Endothelial cell of umbilical vein (primary cell): ENCODE measurements around the gene PLSCR2. TPM values are rescaled to one million over a fixed set of nuclear protein-coding genes. Genes with fewer than 3 reads are reported as not detected.

Experiments used
- BruUV-seq: library from RNA; stranded (reverse); fragments of 400-500 nt; replicated peaks from 2 replicates; lab custom pipeline; 2021; lab: Mats Ljungman, UMichigan
- CTCF ChIA-PET: fragments of 300-600, 350-600 bp; sonication (Branson Sonifier 250); formaldehyde crosslinking; loops from one replicate; lab custom pipeline; 2021; ENCODE audit warnings: antibody characterized with exemption, inconsistent platforms; lab: Charles Lee
- POLR2A ChIA-PET: fragments of 300-600, 350-600 bp; sonication (Branson Sonifier 250); formaldehyde crosslinking; loops from one replicate; lab custom pipeline; 2021; ENCODE audit warnings: antibody characterized with exemption, inconsistent platforms; lab: Charles Lee
- DNase-seq: peaks from one replicate; pipeline ENCODE4 v3.0.0-alpha.2; 2011; ENCODE audit warnings: low read depth, low spot score
- FAIRE-seq: peaks from 2 replicates; lab custom pipeline; 2011; peaks lifted over from hg19 to GRCh38; lab: Jason Lieb, UNC
- H2AFZ ChIP-seq: 2 replicates; pipeline ENCODE4 v1.6.0; 2012; ENCODE audit warnings: low read depth, low read length, control low read depth, inconsistent platforms
- H3K27ac ChIP-seq: 2 replicates; pipeline ENCODE4 v1.5.1; 2011; ENCODE audit warnings: low read depth, mild to moderate bottlenecking, control low read depth, low read length, moderate library complexity; ENCODE audit not compliant: insufficient read depth
- H3K27me3 ChIP-seq, 2 experiments: 2 replicates each; pipeline versions ENCODE4 v1.6.0 to v1.6.1; 2011; ENCODE audit warnings: low read length in 2 of 2, mixed read lengths in 1 of 2; ENCODE audit not compliant: control insufficient read depth in 2 of 2, insufficient read depth in 2 of 2
- H3K36me3 ChIP-seq, 2 experiments: 2 replicates in 1 of 2; 3 replicates in 1 of 2; pipeline ENCODE4 v1.5.1; 2011; ENCODE audit warnings: low read length in 2 of 2, mild to moderate bottlenecking in 1 of 2, moderate library complexity in 1 of 2; ENCODE audit not compliant: control insufficient read depth in 2 of 2, insufficient read depth in 2 of 2; ENCODE audit errors: extremely low read depth in 1 of 2
- H3K4me1 ChIP-seq: 3 replicates; pipeline ENCODE4 v1.5.1; 2011; ENCODE audit warnings: mild to moderate bottlenecking, low read length; ENCODE audit not compliant: control insufficient read depth, insufficient read depth; ENCODE audit errors: extremely low read depth
- H3K4me2 ChIP-seq: 2 replicates; pipeline ENCODE4 v1.6.1; 2011; ENCODE audit warnings: low read length, control low read depth, mixed read lengths; ENCODE audit not compliant: insufficient read depth
- H3K4me3 ChIP-seq, 3 experiments: fragments of 200-600 bp in 1 of 3; sonication (generic), shearing (Covaris generic) in 1 of 3; replicated peaks in 1 of 3; 2 replicates each; pipeline ENCODE4 v1.5.1; 2011 to 2016; ENCODE audit warnings: control low read depth in 3 of 3, low read length in 3 of 3, mild to moderate bottlenecking in 2 of 3, inconsistent platforms in 1 of 3, low read depth in 1 of 3, moderate library complexity in 1 of 3; ENCODE audit not compliant: insufficient read depth in 1 of 3
- H3K79me2 ChIP-seq: 2 replicates; pipeline ENCODE4 v1.6.0; 2012; ENCODE audit warnings: low read length, inconsistent platforms; ENCODE audit not compliant: control insufficient read depth, insufficient read depth
- H3K9ac ChIP-seq: replicated peaks from 2 replicates; pipeline ENCODE3; 2011; ENCODE audit warnings: low read length, control low read depth; ENCODE audit not compliant: insufficient read depth; ENCODE audit errors: extremely low read depth
- H3K9me1 ChIP-seq: replicated peaks from 3 replicates; pipeline ENCODE4 v1.6.0; 2011; ENCODE audit warnings: mild to moderate bottlenecking, low read length; ENCODE audit not compliant: control insufficient read depth, insufficient read depth; ENCODE audit errors: extremely low read depth
- H3K9me3 ChIP-seq: replicated peaks from 2 replicates; pipeline ENCODE4 v1.5.1; 2012; ENCODE audit warnings: low read length, inconsistent platforms; ENCODE audit not compliant: control insufficient read depth, insufficient read depth
- H4K20me1 ChIP-seq: replicated peaks from 2 replicates; pipeline ENCODE3; 2011; ENCODE audit warnings: mild to moderate bottlenecking, low read length; ENCODE audit not compliant: control insufficient read depth, insufficient read depth; ENCODE audit errors: extremely low read depth
- CTCF ChIP-seq, 2 donors: IDR thresholded peaks; 1 replicate in 1 of 2; 2 replicates in 1 of 2; pipeline ENCODE4 v1.5.1; 2011; ENCODE audit warnings: low read length in 2 of 2, mild to moderate bottlenecking in 2 of 2, moderate library complexity in 2 of 2, control low read depth in 1 of 2, inconsistent platforms in 1 of 2, low read depth in 1 of 2; ENCODE audit not compliant: insufficient read depth in 1 of 2; ENCODE audit errors: extremely low read depth in 1 of 2
- EZH2 ChIP-seq: IDR thresholded peaks from 2 replicates; pipeline ENCODE4 v1.6.1; 2012; ENCODE audit warnings: borderline replicate concordance, low read depth, mild to moderate bottlenecking, moderate library complexity, low read length, inconsistent platforms; ENCODE audit not compliant: severe bottlenecking
- FOS ChIP-seq: IDR thresholded peaks from 2 replicates; pipeline ENCODE4 v1.6.1; 2011; ENCODE audit warnings: mild to moderate bottlenecking, low read length, moderate library complexity, borderline replicate concordance; ENCODE audit not compliant: insufficient read depth
- GATA2 ChIP-seq: IDR thresholded peaks from 2 replicates; pipeline ENCODE4 v1.7.0; 2011; ENCODE audit warnings: low read depth, mild to moderate bottlenecking, moderate library complexity, mixed read lengths, low read length; ENCODE audit not compliant: insufficient read length, insufficient read depth
- JUN ChIP-seq: IDR thresholded peaks from 2 replicates; pipeline ENCODE4 v1.6.1; 2011; ENCODE audit warnings: borderline replicate concordance, low read depth; ENCODE audit not compliant: insufficient read length, insufficient read depth
- MAX ChIP-seq: IDR thresholded peaks from 2 replicates; pipeline ENCODE4 v1.6.1; 2011; ENCODE audit not compliant: insufficient read depth, insufficient read length
- MYC ChIP-seq: IDR thresholded peaks from one replicate; pipeline ENCODE4 v1.6.1; 2011; ENCODE audit warnings: mild to moderate bottlenecking, low read depth, low read length
- POLR2A ChIP-seq: IDR thresholded peaks from 2 replicates; pipeline ENCODE4 v1.6.1; 2012; ENCODE audit warnings: low read depth, mild to moderate bottlenecking, control low read depth, low read length
- POLR2AphosphoS5 ChIP-seq: IDR thresholded peaks from 2 replicates; pipeline ENCODE4 v1.6.1; 2012; ENCODE audit warnings: low read depth, mild to moderate bottlenecking, control low read depth, low read length, moderate library complexity; ENCODE audit not compliant: insufficient read depth
- dilution Hi-C: fragments of 300-500 bp; cut with MboI; formaldehyde crosslinking; loops from one replicate; pipeline ENCODE4 v1.15.0; 2019; ENCODE audit warnings: low sequenced_read_pairs; ENCODE audit not compliant: extremely low pct_ligation_motif_present
- intact Hi-C: fragments of 100-400 bp; cut with micrococcal nuclease; formaldehyde crosslinking; loops from one replicate; pipeline ENCODE4 v1.10.0; 2022
- polyA plus RNA-seq, 4 experiments: library from polyadenylated mRNA; depleted of rRNA in 3 of 4; stranded (reverse) in 3 of 4; unstranded in 1 of 4; fragments of >200 nt; gene quantifications; 2 replicates each; pipeline versions ENCODE4 v1.2.1 to v1.2.3, GENCODE V29; 2011 to 2012; ENCODE audit warnings: missing spikeins in 1 of 4
- total RNA-seq: library from RNA; stranded (reverse); gene quantifications from 2 replicates; pipeline ENCODE4 v1.2.3, GENCODE V29; 2021

PLSCR2 gene
- total and polyA plus RNA-seq, 2 donors (not counting 3 experiments of a cell fraction or from before 2014, with no cell fraction given), result not detected

GRCh38 chr3:146466604-146467003 lies 2.8 kb downstream of the PLSCR2 start:
- Histone ChIP-seq H3K4me3 (no peak overlapping the region), H2AFZ (no peak overlapping the region), H3K79me2 (no peaks in the 10 kb centered on the region), H3K4me2 (no peak overlapping the region), H3K36me3 (no peaks in the 10 kb centered on the region), H4K20me1 (no peaks in the 10 kb centered on the region), H3K9me1 (no peaks in the 10 kb centered on the region), H3K9ac (no peak overlapping the region), H3K27me3 (no peaks in the 10 kb centered on the region), H3K27ac (no peak overlapping the region), H3K9me3 (no peaks in the 10 kb centered on the region), H3K4me1 (no peaks in the 10 kb centered on the region)
- FAIRE-seq (no peak), DNase-seq (no peak)
- dilution Hi-C loops, result no loop called here
- no peak for TF ChIP-seq MYC
- no peak for TF ChIP-seq GATA2
- no peak for TF ChIP-seq JUN
- TF ChIP-seq CTCF (IDR thresholded peaks at IDR 0.05; ENCODE audit: extremely low read depth in 1 of 2, insufficient read depth in 1 of 2, low read depth in 1 of 2, low read length in 2 of 2), result no peak
- TF ChIP-seq MAX, result no peak
- no peak for TF ChIP-seq EZH2
- no peak for TF ChIP-seq POLR2A
- no peak for TF ChIP-seq POLR2AphosphoS5
- no peak for TF ChIP-seq FOS
- BruUV-seq, result no TSS peak
- CTCF ChIA-PET, result no interaction called here
- POLR2A ChIA-PET, result no interaction called here
- intact Hi-C loops, result no loop called here
